GM12878 (cell line): ENCODE data around the gene NAGA. TPM values are rescaled to one million over a fixed set of nuclear protein-coding genes. Genes with fewer than 3 reads are reported as not detected.

Source experiments
- ATAC-seq: fragments of 200-7000 bp; cut with Tn5 transposase; 3 replicates; pipeline ENCODE4 v1.9.1; 2020; ENCODE audit warnings: mild to moderate bottlenecking, moderate library complexity
- BruUV-seq: library from RNA; stranded (reverse); fragments of 400-500 nt; replicated peaks from 2 replicates; lab custom pipeline; 2021; lab: Mats Ljungman, UMichigan
- CTCF ChIA-PET: fragments of 300-600 bp; sonication (Branson Sonifier 250); formaldehyde crosslinking; extraction: SDS; loops from one replicate; lab custom pipeline; 2021; ENCODE audit warnings: inconsistent platforms; lab: Yijun Ruan, JAX
- POLR2A ChIA-PET: fragments of 350-600 bp; formaldehyde crosslinking; extraction: SDS; loops from one replicate; lab custom pipeline; 2021; ENCODE audit warnings: inconsistent platforms; lab: Charles Lee
- RAD21 ChIA-PET: fragments of 300-600 bp; sonication (Branson Sonifier 250); formaldehyde crosslinking; loops from one replicate; lab custom pipeline; 2023; ENCODE audit warnings: antibody characterized with exemption; ENCODE audit not compliant: unreplicated experiment; lab: Charles Lee
- SMC1A ChIA-PET: fragments of 300-600 bp; sonication (Branson Sonifier 250); formaldehyde crosslinking; loops from one replicate; lab custom pipeline; 2023; ENCODE audit not compliant: unreplicated experiment, uncharacterized antibody; lab: Charles Lee
- DNase-seq: peaks from one replicate; pipeline ENCODE4 v3.0.0-alpha.2; 2011; ENCODE audit warnings: low read depth, low spot score
- FAIRE-seq: peaks from 3 replicates; lab custom pipeline; 2011; peaks lifted over from hg19 to GRCh38; lab: Jason Lieb, UNC
- H2AFZ ChIP-seq: 2 replicates; pipeline ENCODE4 v1.6.0; 2011; ENCODE audit warnings: low read depth, low read length, control low read depth; ENCODE audit not compliant: control insufficient read depth
- H3K27ac ChIP-seq: 2 replicates; pipeline ENCODE4 v1.5.1; 2011; ENCODE audit warnings: control low read depth; ENCODE audit not compliant: control insufficient read depth, insufficient read depth
- H3K27me3 ChIP-seq, 2 experiments: replicated peaks in 1 of 2; 2 replicates each; pipeline versions ENCODE4 v1.6.0 to v1.6.1; 2011; ENCODE audit warnings: low read length in 1 of 2; ENCODE audit not compliant: control insufficient read depth in 2 of 2, insufficient read depth in 2 of 2
- H3K36me3 ChIP-seq, 2 experiments: 2 replicates each; pipeline ENCODE4 v1.5.1; 2011; ENCODE audit warnings: low read length in 1 of 2; ENCODE audit not compliant: control insufficient read depth in 2 of 2, insufficient read depth in 2 of 2
- H3K4me1 ChIP-seq: 2 replicates; pipeline ENCODE4 v1.6.1; 2011; ENCODE audit warnings: mild to moderate bottlenecking, low read length, moderate library complexity, mixed read lengths; ENCODE audit not compliant: control insufficient read depth, insufficient read depth
- H3K4me2 ChIP-seq: 2 replicates; pipeline ENCODE4 v1.6.0; 2011; ENCODE audit warnings: control low read depth; ENCODE audit not compliant: control insufficient read depth, insufficient read depth
- H3K4me3 ChIP-seq: fragments of 200-600 bp; sonication (generic); 2 replicates; pipeline ENCODE4 v1.5.1; 2016
- H3K79me2 ChIP-seq: 2 replicates; pipeline ENCODE4 v1.6.0; 2011; ENCODE audit warnings: low read length; ENCODE audit not compliant: control insufficient read depth, insufficient read depth
- H3K9ac ChIP-seq: 2 replicates; pipeline ENCODE4 v1.8.0; 2011; ENCODE audit warnings: low read length, control low read depth, mixed read lengths; ENCODE audit not compliant: control insufficient read depth, insufficient read depth
- H3K9me3 ChIP-seq: replicated peaks from 3 replicates; pipeline ENCODE4 v1.5.1; 2011; ENCODE audit warnings: mild to moderate bottlenecking, low read length; ENCODE audit not compliant: control insufficient read depth, insufficient read depth
- H4K20me1 ChIP-seq: 2 replicates; pipeline ENCODE4 v1.6.0; 2011; ENCODE audit not compliant: control insufficient read depth, insufficient read depth
- CBX3 ChIP-seq: fragments of 200-600 bp; sonication (generic); IDR thresholded peaks from 2 replicates; pipeline ENCODE4 v1.6.1; 2016; ENCODE audit warnings: low read depth, borderline replicate concordance
- IKZF1 ChIP-seq: fragments of 450-650 bp; conservative IDR thresholded peaks from 2 replicates; pipeline ENCODE4 v1.6.1; 2017; ENCODE audit warnings: antibody characterized with exemption, mild to moderate bottlenecking
- NBN ChIP-seq: fragments of 450-650 bp; IDR thresholded peaks from 2 replicates; pipeline ENCODE4 v1.6.1; 2016
- NFIC ChIP-seq: IDR thresholded peaks from 2 replicates; pipeline ENCODE4 v1.6.1; 2012; ENCODE audit warnings: low read depth, mild to moderate bottlenecking, inconsistent platforms, low read length, moderate library complexity
- RCOR1 ChIP-seq: conservative IDR thresholded peaks from 2 replicates; pipeline ENCODE4 v1.6.1; 2012; ENCODE audit warnings: low read depth, low read length, improper control_type of control experiment
- RFX5 ChIP-seq: IDR thresholded peaks from 2 replicates; pipeline ENCODE4 v1.6.1; 2011; ENCODE audit warnings: low read depth, low read length, improper control_type of control experiment
- SMAD5 ChIP-seq: IDR thresholded peaks from 2 replicates; pipeline ENCODE4 v1.6.1; 2016; ENCODE audit warnings: antibody characterized with exemption, low read depth
- SUPT20H ChIP-seq: IDR thresholded peaks from 2 replicates; pipeline ENCODE4 v1.6.1; 2011; ENCODE audit warnings: low read depth, mild to moderate bottlenecking, low read length, moderate library complexity, borderline replicate concordance; ENCODE audit not compliant: control insufficient read depth
- TCF3 ChIP-seq: IDR thresholded peaks from 2 replicates; pipeline ENCODE4 v1.6.1; 2012; ENCODE audit warnings: low read depth, mild to moderate bottlenecking, low read length, borderline replicate concordance; ENCODE audit not compliant: insufficient read depth
- WRNIP1 ChIP-seq: IDR thresholded peaks from 2 replicates; pipeline ENCODE4 v1.6.1; 2011; ENCODE audit warnings: low read depth, low read length, improper control_type of control experiment, borderline replicate concordance
- WGBS: methylation state at CpG from one replicate; pipeline ENCODE4 v1.1.6; 2016; ENCODE audit warnings: low lambda C conversion rate; ENCODE audit not compliant: insufficient replicate concordance, insufficient coverage; ENCODE audit errors: missing lambda C conversion rate; 5-methylcytosine and 5-hydroxymethylcytosine counted together
- in situ Hi-C: fragments of 300-500 bp; cut with MboI; formaldehyde crosslinking; loops from 9 replicates; pipeline ENCODE4 v1.14.3; 2018; ENCODE audit warnings: mixed read lengths
- intact Hi-C: fragments of 100-400 bp; cut with micrococcal nuclease; formaldehyde crosslinking; loops from one replicate; pipeline ENCODE4 v1.14.2; 2022; ENCODE audit not compliant: unreplicated experiment
- polyA plus RNA-seq, 11 experiments: library from polyadenylated mRNA; depleted of rRNA in 4 of 11; unstranded in 6 of 11; stranded (reverse) in 5 of 11; fragments of >200 nt; fragmentation: Nextera tagmentation in 4 of 11; fragmentation: Illumina TruSeq in 1 of 11; extraction: Ambion mirVana in 4 of 11; extraction: Trizol in 1 of 11; gene quantifications; 1 replicate in 1 of 11; 2 replicates in 10 of 11; pipeline versions ENCODE4 v1.2.1 to v1.2.3, GENCODE V29; 2011 to 2016; ENCODE audit warnings: inconsistent platforms in 2 of 11, missing spikeins in 2 of 11, low read depth in 1 of 11
- total RNA-seq, 4 experiments: library from RNA; depleted of rRNA in 3 of 4; stranded (reverse); fragments of >200 nt in 3 of 4; fragmentation: Illumina TruSeq in 1 of 4; extraction: Trizol in 1 of 4; gene quantifications; 2 replicates each; pipeline versions ENCODE4 v1.2.1 to v1.2.3, GENCODE V29; 2013 to 2021
- TF ChIP-seq, protein P1 (sequence below): fragments of 450-650 bp; IDR thresholded peaks from 2 replicates; pipeline ENCODE4 v1.6.1; 2016; ENCODE audit warnings: mild to moderate bottlenecking, moderate library complexity, borderline replicate concordance
- TF ChIP-seq, protein P2 (sequence below): fragments of 150-350 bp; IDR thresholded peaks from 2 replicates; pipeline ENCODE4 v1.6.1; 2014; ENCODE audit warnings: mild to moderate bottlenecking, low read depth, low read length
- TF ChIP-seq, protein P3 (sequence below): IDR thresholded peaks from 2 replicates; pipeline ENCODE4 v1.6.1; 2012; ENCODE audit warnings: low read depth, low read length, improper control_type of control experiment
- TF ChIP-seq, protein P4 (sequence below): IDR thresholded peaks from 2 replicates; pipeline ENCODE4 v1.6.1; 2011; ENCODE audit warnings: borderline replicate concordance, low read depth, mild to moderate bottlenecking, moderate library complexity, mixed read lengths, low read length; ENCODE audit not compliant: insufficient read depth; ENCODE audit errors: extremely low read length

Gene NAGA
- total and polyA plus RNA-seq, 10 of the 15 experiments (the other 5 are each of a cell fraction or from before 2014, with no cell fraction given), result 9.3 to 46.0 (median 33.2) TPM

DNA sequence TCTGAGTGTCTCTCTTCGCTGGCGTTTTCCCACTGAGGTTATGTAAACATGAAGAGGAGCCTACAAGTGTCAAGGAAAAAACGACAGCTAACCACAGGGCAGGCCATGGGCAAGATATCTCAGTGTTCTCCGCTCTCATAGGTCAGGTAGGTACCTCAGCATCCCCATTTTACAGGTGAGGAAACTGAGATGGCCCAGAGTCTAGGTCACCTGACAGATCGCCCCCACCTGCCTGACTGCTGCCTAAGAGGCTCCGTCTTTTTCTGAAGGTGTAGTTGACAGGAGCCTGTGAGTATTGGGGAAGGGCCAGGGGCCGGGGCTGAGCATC, 20.8 kb upstream of the NAGA start:
- Histone ChIP-seq H4K20me1 (no peaks in the 10 kb centered on the region), H3K36me3 (no peaks in the 10 kb centered on the region; a peak in 1 of 4 replicates), H3K4me2 (peak overlapping the region; percentile 96), H2AFZ (peak overlapping the region; percentile 88), H3K27ac (peak overlapping the region; percentile 68), H3K27me3 (no peaks in the 10 kb centered on the region), H3K4me1 (0 out of 2 replicates have a peak, but pooled peaks cover 3% of the 10 kb centered on the region), H3K4me3 (peak overlapping the region; percentile 67), H3K79me2 (peaks cover 23% of the 10 kb centered on the region), H3K9me3 (peaks cover 2% of the 10 kb centered on the region; the same call in 2 of the 3 replicates), H3K9ac (peak overlapping the region; percentile 79)
- ChIA-PET SMC1A (interaction anchor here (1.0 to 4.3 kb wide), 19 partner anchors 9 to 382 kb away, joined by 3 to 29 read pairs (median 6); partner anchors contain the start of gene SMDT1), POLR2A (interaction anchor here (0.8 to 4.6 kb wide), 14 partner anchors 12 to 523 kb away, joined by 3 to 47 read pairs (median 3); partner anchors contain the start of genes NAGA, POLDIP3 and SMDT1), RAD21 (interaction anchor here (0.6 to 5.6 kb wide), 22 partner anchors 12 to 395 kb away, joined by 3 to 32 read pairs (median 7); partner anchors contain the start of genes CENPM, NFAM1, SMDT1 and SMIM45), CTCF (interaction anchor here (0.7 to 4.0 kb wide), 32 partner anchors 8 to 382 kb away, joined by 3 to 36 read pairs (median 4); partner anchors contain the start of genes SMDT1 and SMIM45)
- TF ChIP-seq CBX3 (no peak), RFX5 (no peak), NBN (no peak), SMAD5 (no peak), WRNIP1 (no peak), SUPT20H (no peak), RCOR1 (0 out of 2 replicates have a peak, but pooled peaks have one; percentile 23), IKZF1 (no peak), NFIC (no peak), TCF3 (no peak)
- TF ChIP-seq, protein P1, sequence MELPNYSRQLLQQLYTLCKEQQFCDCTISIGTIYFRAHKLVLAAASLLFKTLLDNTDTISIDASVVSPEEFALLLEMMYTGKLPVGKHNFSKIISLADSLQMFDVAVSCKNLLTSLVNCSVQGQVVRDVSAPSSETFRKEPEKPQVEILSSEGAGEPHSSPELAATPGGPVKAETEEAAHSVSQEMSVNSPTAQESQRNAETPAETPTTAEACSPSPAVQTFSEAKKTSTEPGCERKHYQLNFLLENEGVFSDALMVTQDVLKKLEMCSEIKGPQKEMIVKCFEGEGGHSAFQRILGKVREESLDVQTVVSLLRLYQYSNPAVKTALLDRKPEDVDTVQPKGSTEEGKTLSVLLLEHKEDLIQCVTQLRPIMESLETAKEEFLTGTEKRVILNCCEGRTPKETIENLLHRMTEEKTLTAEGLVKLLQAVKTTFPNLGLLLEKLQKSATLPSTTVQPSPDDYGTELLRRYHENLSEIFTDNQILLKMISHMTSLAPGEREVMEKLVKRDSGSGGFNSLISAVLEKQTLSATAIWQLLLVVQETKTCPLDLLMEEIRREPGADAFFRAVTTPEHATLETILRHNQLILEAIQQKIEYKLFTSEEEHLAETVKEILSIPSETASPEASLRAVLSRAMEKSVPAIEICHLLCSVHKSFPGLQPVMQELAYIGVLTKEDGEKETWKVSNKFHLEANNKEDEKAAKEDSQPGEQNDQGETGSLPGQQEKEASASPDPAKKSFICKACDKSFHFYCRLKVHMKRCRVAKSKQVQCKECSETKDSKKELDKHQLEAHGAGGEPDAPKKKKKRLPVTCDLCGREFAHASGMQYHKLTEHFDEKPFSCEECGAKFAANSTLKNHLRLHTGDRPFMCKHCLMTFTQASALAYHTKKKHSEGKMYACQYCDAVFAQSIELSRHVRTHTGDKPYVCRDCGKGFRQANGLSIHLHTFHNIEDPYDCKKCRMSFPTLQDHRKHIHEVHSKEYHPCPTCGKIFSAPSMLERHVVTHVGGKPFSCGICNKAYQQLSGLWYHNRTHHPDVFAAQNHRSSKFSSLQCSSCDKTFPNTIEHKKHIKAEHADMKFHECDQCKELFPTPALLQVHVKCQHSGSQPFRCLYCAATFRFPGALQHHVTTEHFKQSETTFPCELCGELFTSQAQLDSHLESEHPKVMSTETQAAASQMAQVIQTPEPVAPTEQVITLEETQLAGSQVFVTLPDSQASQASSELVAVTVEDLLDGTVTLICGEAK, result no peak
- TF ChIP-seq, protein P2, sequence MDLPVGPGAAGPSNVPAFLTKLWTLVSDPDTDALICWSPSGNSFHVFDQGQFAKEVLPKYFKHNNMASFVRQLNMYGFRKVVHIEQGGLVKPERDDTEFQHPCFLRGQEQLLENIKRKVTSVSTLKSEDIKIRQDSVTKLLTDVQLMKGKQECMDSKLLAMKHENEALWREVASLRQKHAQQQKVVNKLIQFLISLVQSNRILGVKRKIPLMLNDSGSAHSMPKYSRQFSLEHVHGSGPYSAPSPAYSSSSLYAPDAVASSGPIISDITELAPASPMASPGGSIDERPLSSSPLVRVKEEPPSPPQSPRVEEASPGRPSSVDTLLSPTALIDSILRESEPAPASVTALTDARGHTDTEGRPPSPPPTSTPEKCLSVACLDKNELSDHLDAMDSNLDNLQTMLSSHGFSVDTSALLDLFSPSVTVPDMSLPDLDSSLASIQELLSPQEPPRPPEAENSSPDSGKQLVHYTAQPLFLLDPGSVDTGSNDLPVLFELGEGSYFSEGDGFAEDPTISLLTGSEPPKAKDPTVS, result no peak
- TF ChIP-seq, protein P3, sequence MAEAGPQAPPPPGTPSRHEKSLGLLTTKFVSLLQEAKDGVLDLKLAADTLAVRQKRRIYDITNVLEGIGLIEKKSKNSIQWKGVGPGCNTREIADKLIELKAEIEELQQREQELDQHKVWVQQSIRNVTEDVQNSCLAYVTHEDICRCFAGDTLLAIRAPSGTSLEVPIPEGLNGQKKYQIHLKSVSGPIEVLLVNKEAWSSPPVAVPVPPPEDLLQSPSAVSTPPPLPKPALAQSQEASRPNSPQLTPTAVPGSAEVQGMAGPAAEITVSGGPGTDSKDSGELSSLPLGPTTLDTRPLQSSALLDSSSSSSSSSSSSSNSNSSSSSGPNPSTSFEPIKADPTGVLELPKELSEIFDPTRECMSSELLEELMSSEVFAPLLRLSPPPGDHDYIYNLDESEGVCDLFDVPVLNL, result no peak
- TF ChIP-seq, protein P4, sequence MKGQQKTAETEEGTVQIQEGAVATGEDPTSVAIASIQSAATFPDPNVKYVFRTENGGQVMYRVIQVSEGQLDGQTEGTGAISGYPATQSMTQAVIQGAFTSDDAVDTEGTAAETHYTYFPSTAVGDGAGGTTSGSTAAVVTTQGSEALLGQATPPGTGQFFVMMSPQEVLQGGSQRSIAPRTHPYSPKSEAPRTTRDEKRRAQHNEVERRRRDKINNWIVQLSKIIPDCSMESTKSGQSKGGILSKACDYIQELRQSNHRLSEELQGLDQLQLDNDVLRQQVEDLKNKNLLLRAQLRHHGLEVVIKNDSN, result peak; percentile 11
- DNase-seq (no peak), ATAC-seq (no peak), FAIRE-seq (no peak)
- BruUV-seq, result no TSS peak
- WGBS, result 7% methylated on average over 7 of the region's 7 CpGs
- in situ Hi-C loops, result no loop called here
- intact Hi-C loops, result loop anchor here (1.0 to 10.0 kb wide), 3 partner anchors 125 to 523 kb away; partner anchors contain the start of gene POLDIP3
